Nephron progenitor cell (in vitro differentiated cells): ENCODE data around the gene SHISAL2A.

Experiments used
- DNase-seq: peaks from one replicate; pipeline ENCODE4 v3.0.0; 2021
- H3K27ac Mint-ChIP-seq: 2 replicates; pipeline ENCODE4 v1.8.0; 2021; ENCODE audit warnings: mild to moderate bottlenecking, moderate library complexity, mixed read lengths
- H3K27me3 Mint-ChIP-seq: 2 replicates; pipeline ENCODE4 v1.8.0; 2021; ENCODE audit warnings: mild to moderate bottlenecking, low read depth, mixed read lengths; ENCODE audit not compliant: poor library complexity
- H3K36me3 Mint-ChIP-seq: 2 replicates; pipeline ENCODE4 v1.8.0; 2021; ENCODE audit warnings: low read depth, mixed read lengths
- H3K4me1 Mint-ChIP-seq: 2 replicates; pipeline ENCODE4 v1.8.0; 2021; ENCODE audit warnings: mixed read lengths
- H3K4me3 Mint-ChIP-seq: 2 replicates; pipeline ENCODE4 v1.8.0; 2021; ENCODE audit warnings: mild to moderate bottlenecking, moderate library complexity, mixed read lengths
- H3K9me3 Mint-ChIP-seq: 2 replicates; pipeline ENCODE4 v1.8.0; 2021; ENCODE audit warnings: mild to moderate bottlenecking, moderate library complexity, mixed read lengths
- TF ChIP-seq, protein P1 (sequence below): fragments of 200-600 bp; sonication (generic); IDR thresholded peaks from 2 replicates; pipeline ENCODE4 v1.5.0; 2021; ENCODE audit warnings: antibody characterized with exemption

SHISAL2A gene

DNA sequence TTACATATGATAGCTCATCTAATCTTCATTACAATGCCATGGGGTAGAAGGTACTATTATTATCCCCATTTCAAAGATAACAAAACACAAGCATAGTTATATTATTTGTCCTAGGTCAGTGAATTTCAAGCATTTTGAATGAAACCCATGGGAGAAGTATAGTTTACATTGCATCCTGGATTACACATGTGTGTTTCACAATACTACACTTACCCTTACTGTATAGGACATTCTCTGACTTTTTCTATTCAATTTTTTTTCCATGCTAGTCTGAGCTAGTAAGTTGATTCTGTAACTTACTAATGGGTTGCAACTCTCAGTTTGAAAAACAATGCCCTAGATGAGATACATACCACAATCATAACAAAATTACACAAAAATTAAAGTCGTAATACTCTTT is 39.5 kb upstream of the SHISAL2A start:
- no peak overlapping the region for H3K27ac Mint-ChIP-seq
- TF ChIP-seq, protein P1, sequence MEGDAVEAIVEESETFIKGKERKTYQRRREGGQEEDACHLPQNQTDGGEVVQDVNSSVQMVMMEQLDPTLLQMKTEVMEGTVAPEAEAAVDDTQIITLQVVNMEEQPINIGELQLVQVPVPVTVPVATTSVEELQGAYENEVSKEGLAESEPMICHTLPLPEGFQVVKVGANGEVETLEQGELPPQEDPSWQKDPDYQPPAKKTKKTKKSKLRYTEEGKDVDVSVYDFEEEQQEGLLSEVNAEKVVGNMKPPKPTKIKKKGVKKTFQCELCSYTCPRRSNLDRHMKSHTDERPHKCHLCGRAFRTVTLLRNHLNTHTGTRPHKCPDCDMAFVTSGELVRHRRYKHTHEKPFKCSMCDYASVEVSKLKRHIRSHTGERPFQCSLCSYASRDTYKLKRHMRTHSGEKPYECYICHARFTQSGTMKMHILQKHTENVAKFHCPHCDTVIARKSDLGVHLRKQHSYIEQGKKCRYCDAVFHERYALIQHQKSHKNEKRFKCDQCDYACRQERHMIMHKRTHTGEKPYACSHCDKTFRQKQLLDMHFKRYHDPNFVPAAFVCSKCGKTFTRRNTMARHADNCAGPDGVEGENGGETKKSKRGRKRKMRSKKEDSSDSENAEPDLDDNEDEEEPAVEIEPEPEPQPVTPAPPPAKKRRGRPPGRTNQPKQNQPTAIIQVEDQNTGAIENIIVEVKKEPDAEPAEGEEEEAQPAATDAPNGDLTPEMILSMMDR, result no peak
- no peaks in the 10 kb centered on the region for H3K36me3 Mint-ChIP-seq
- H3K9me3 Mint-ChIP-seq, result no peaks in the 10 kb centered on the region
- peaks cover 47% of the 10 kb centered on the region for H3K4me1 Mint-ChIP-seq
- peaks cover 6% of the 10 kb centered on the region for H3K27me3 Mint-ChIP-seq
- no peak overlapping the region for H3K4me3 Mint-ChIP-seq
- no peak for DNase-seq

DNA sequence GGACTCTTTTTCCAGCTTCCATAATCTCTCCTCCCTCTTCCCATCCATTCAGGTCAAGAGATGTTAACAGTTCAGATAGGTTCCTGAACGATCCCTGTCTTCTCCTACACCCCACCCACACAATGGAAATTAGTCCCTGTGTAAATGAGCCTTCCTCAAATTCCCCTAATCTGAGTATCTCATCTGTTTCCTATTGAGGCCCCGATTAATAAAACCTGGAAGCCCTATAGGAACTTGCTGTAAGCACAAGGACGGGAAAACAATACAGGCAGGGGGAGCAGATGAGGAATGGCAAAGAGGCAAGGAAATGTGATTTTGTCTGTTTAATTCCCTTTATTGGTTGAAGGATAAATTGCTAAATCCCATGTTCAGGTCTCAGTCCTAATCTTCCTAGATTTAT is 37.9 kb upstream of the SHISAL2A start:
- Mint-ChIP-seq H3K36me3 (no peaks in the 10 kb centered on the region), H3K4me3 (no peak overlapping the region), H3K4me1 (peaks cover 31% of the 10 kb centered on the region), H3K9me3 (no peaks in the 10 kb centered on the region), H3K27ac (no peak overlapping the region), H3K27me3 (peaks cover 6% of the 10 kb centered on the region)
- TF ChIP-seq, protein P1, result no peak
- no peak for DNase-seq

DNA sequence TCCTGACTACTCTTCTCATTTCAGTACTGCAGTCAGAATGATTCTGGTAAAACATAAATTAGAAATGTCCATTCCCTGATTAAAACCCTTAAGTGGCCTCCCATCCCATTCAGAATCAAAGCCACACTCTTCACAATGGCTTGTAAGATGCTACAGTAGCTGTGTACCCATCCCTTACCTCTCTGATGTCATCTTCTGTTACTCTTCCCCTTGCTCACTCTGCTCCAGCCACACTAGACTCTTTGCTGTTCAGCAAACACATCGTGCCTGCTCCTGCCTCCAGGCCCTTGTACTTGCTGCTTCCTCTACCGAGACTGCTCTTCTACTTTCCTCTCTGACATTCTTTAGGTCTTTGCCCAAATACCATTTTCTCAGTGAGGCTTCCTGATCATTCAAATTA is 35.1 kb upstream of the SHISAL2A start:
- TF ChIP-seq, protein P1, result no peak
- no peak for DNase-seq
- no peak overlapping the region for H3K4me3 Mint-ChIP-seq
- H3K27ac Mint-ChIP-seq, result no peak overlapping the region
- H3K4me1 Mint-ChIP-seq, result peaks cover 29% of the 10 kb centered on the region
- peaks cover 22% of the 10 kb centered on the region for H3K27me3 Mint-ChIP-seq
- H3K36me3 Mint-ChIP-seq, result no peaks in the 10 kb centered on the region
- no peaks in the 10 kb centered on the region for H3K9me3 Mint-ChIP-seq

DNA sequence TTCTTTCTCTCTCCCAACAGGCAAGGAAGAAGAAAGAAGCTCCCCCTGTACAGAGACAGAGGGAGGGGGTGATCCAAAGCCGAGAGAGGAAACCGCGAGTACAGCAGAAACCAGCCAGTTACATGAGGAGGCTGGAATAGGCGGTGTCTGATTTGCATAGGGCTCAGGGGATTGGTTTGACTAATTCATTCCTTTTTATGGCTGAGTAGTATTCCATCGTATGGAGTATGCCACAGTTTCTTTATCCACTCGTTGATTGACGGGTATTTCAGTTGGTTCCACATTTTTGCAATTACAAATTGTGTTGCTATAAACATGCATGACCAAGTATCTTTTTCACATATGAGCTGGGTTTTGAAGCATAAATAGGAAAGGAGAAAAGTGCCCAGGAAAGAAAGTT is 34.2 kb upstream of the SHISAL2A start:
- no peak overlapping the region for H3K4me3 Mint-ChIP-seq
- H3K4me1 Mint-ChIP-seq, result peaks cover 37% of the 10 kb centered on the region
- no peak for DNase-seq
- H3K27me3 Mint-ChIP-seq, result peaks cover 28% of the 10 kb centered on the region
- TF ChIP-seq, protein P1, result no peak
- no peaks in the 10 kb centered on the region for H3K36me3 Mint-ChIP-seq
- no peaks in the 10 kb centered on the region for H3K9me3 Mint-ChIP-seq
- H3K27ac Mint-ChIP-seq, result no peak overlapping the region

DNA sequence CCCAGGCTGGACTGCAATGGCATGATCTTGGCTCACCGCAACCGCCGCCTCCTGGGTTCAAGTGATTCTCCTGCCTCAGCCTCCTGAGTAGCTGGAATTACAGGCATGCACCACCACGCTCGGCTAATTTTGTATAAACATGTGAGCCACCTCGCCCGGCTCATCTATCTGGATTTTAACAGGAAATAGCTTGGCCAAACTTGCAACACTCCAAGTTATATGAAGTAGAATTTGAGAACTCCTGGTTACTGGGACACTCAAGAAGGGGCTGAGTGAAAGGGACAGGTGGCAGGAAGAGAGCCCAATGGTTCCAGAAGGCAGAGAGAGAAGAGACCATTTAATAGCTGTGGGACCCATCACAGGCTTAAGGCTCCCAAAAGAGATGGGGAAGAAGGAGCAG is 33.7 kb upstream of the SHISAL2A start:
- Mint-ChIP-seq H3K36me3 (no peaks in the 10 kb centered on the region), H3K4me1 (peaks cover 42% of the 10 kb centered on the region), H3K9me3 (no peaks in the 10 kb centered on the region), H3K4me3 (no peak overlapping the region), H3K27ac (no peak overlapping the region), H3K27me3 (peaks cover 28% of the 10 kb centered on the region)
- TF ChIP-seq, protein P1, result no peak
- DNase-seq, result no peak

DNA sequence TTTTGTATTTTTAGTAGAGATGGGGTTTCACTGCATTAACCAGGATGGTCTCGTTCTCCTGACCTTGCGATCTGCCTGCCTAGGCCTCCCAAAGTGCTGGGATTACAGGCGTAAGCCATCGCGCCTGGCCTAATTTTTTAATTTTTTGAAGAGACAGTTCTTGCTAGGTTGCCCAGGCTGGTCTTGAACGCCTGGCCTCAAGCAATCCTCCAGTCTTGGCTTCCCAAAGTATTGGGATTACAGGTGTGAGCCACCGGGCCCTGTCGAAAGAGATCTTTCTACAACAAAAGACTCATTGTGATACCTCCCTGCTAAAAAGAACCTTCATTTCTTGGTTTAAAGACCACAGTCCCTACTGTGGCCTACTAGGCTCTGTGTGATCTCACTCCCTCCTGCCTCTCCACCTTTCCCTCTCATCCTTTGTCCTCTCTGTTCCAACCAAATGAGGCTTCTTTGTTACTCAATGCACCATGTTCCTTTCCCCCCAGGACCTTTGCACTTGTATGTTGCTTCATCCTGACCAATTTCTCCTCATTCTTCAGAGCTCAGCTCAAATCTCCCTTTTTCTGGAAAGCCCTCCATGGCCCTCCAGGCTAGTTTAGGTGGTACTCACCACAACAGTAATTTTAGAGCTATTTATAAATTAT is 32.3 kb upstream of the SHISAL2A start:
- Mint-ChIP-seq H3K9me3 (no peaks in the 10 kb centered on the region), H3K4me3 (no peak overlapping the region), H3K36me3 (peaks cover 2% of the 10 kb centered on the region), H3K4me1 (peaks cover 31% of the 10 kb centered on the region), H3K27me3 (peaks cover 28% of the 10 kb centered on the region), H3K27ac (no peak overlapping the region)
- no peak for DNase-seq
- TF ChIP-seq, protein P1, result no peak
